AG20443 (cell line): ENCODE results near the gene PCGF3.

Source experiments
- DNase-seq: peaks from one replicate; pipeline ENCODE4 v3.0.0; 2012; ENCODE audit warnings: low spot score, mixed read lengths

PCGF3 gene

DNA sequence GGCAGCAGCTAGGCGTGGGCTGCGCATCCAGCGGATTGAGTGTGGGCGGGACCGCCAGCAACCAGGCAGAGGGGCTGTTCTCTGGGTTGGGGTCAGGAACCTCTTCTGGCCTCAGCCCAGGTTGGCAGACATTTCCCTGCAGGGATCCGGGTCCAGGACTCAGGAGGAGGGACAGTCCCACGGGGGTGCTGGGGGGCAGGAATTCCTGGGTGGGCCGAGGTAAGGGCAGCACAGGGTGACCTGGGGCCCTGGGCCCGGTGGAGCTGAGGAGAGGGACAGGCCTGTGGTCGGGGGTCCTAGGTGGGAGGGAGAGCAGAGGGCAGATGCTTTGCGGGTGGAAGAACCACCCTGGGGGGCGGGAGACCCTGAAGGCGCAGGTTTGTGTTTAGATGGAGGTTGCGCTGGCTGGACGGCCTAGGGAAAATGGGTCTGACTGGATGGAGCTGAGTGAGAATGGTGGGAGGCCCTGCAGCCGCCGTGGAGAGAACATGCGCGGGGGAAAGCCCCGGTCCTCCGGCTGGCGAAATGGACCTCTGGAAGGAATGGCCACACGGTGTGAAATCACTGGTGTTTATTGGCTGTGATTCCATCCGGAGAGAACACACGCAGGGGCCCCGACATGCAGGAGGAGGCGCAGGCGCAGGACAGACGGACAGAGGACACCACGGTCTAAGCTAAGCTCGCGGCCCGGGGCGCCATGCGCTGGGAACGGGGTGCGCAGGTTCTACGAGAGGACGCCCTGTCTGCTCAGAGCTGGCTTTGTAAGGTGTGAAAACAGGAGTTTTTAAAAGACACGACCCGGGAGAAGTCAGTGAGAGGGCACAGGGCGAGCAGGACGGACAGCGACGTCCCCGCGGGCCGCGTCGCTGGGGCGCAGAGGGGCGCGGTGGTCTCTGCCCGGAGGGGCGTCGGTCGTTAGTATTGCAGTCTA lies 79.0 kb downstream of the PCGF3 start:
- no peak for DNase-seq

DNA sequence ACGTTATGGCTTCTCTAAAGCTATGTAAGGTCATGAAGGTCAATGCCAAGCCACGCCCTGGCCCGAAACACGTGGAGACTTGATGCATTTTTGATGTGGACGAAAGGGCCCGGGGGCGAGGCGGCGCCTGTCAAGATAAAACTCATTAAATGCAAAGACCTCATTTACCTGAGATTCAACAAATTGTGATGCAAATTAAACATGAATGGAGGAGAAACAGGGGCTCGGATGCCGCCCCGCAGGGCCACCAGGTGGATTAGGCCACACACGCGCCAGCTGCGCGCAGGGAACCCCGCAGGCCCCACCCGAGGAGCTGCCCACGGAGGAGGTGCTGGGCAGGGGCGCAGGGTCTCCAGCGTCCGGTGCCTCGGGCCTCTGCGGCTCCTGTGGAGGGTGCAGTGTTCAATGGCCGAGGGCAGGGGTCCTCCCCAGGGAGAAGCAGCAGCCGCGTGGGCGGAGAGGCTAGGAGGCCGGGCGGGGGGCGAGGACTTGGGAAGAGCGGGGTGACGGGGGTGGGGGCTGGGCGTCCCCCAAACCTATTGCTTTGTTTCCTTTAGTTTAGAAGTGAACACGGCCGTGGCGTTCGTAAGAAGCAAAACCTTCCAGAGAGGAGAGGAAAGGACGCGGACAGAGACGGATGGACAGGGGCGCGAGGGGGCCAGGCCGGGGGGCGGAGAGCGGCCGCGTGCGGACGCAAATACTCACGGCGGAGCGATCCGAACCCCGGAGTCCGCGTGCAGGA lies 79.9 kb downstream of the PCGF3 start:
- DNase-seq: no peak

DNA sequence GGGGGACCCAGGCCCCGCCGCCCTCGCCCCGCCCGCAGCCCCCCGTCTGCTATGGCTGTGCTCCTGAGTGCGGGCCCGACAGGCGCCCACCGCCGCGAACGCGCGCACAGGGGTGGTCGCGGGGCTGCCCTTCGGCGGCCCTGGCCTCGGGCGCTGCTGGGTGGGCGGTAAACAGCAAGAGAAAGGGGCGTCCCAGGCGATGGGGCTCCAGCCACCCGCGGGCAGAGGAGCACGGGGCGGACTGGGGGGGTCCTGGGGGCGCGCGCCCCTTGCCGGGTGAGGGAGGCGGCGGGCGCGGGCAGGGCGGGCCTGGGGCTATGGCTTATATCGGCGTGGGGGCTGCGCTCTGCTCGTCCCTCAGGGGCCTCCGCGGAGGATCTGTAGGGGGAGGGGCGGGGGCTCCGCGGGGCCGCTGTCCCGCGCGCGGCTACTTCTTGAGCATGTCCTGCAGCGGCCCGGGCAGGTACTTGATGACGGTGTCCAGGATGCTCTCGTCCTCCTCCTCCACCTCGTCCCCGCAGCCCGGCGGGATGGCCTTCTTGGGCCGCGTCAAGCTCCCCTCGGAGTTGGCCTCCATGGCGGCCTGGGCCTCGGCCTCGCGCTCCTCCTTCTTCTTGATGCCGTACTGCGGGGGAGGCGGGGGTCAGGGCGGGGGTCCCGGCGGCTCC lies 80.6 kb downstream of the PCGF3 start:
- no peak for DNase-seq

DNA sequence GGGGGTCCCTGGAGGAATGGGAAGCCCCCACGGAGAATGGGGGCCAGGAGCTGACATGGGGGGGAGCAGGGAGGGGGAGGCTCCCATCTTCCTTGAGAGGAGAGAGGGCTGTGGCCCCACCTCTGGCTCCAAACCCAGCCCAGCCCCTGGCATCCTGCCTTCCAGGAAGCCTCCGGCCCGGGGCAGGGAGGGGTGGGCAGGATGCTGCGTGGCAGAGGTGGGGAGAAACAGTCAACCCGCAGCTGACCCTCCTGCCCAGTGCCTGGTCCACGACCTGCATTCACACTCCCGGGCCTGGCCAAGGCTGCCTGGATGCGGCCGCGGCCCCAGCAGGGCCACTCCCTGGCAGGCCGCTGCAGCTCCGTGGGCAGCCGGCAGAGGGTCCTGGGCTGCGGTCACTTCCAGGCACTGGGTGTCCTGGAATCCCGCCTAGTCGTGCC lies 81.2 kb downstream of the PCGF3 start:
- no peak for DNase-seq

DNA sequence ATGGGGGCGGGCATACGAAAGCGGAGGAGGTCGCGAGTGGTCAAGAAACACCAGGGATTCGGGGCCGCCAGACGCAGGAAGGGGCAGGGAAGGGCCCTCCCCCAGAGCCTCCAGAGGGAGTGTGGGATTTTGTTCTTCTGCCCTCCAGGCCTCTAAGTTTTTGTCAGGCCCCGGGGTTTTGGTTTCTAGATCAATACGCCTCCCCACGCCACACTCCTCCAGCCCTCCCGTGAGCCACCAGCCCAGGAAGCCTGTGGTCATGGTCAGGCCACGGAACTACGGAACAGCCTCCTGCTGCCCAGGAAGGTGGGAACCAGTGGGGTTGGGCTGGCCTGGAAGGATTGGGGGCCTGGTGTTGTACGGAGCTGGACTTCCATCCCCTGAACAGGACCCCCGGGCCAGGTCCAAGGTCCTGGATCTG lies 81.9 kb downstream of the PCGF3 start:
- no peak for DNase-seq

DNA sequence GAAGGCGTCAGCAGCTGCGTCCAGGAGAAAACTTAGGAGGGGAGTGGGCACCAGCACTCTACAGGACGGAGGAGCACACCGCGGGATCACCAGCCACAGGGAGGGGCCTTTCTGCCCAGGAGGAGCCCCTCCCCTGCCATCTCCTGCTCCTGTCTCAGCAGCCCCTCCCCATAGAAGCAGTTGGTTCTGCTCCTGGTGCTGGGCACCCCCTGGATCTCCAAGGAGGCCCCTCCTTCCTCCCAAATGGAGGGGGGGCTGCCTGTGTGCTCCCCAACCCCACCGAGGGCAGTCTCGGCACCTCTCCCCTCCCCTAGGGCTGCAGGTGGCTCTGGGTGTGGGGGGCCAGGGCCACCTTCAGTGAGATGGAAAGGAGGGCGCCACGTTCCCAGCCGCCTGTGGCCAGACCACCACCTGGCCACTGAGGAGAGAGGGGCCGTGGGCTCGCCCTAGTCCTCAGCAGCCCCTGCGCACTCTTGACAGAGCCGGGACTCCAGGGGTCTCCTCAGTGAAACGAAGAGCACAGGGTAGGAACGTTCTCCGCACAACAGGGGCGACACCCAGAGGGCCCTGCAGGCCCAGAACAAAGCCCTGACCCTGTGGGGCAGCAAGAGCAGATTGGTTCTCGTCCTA lies 82.5 kb downstream of the PCGF3 start:
- no peak for DNase-seq

DNA sequence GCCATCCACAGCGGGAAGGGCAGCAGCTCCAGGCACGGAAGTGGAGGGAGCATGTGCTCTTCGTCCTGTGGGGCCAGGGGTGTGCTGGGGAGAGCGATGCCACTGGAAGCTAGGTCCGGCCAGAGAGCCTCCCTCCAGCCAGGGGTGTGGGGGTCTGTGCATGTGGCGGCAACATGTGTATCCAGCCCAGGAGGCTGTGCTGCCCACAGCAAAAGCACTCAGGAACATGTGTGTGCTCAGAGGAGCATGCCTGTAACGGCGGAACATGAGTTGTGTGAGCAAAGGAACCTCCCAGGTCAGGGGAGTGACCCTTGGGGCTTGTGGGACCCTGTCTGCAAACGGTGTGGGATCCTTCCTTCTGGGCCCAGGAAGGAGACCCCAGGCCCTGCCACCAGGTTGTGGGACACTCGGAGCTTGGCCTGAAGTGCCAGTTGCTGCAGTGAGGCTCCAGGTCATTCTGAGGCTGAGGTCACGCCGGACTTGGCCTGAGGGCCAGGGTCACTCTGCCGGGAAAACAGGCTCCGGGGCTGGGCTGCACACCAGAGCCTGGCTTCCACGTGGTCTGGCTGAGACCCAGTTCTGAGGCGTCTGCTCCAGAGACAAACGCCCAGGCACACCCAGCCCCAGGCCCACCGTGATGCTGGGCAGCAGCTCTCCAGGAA lies 83.1 kb downstream of the PCGF3 start:
- no peak for DNase-seq

DNA sequence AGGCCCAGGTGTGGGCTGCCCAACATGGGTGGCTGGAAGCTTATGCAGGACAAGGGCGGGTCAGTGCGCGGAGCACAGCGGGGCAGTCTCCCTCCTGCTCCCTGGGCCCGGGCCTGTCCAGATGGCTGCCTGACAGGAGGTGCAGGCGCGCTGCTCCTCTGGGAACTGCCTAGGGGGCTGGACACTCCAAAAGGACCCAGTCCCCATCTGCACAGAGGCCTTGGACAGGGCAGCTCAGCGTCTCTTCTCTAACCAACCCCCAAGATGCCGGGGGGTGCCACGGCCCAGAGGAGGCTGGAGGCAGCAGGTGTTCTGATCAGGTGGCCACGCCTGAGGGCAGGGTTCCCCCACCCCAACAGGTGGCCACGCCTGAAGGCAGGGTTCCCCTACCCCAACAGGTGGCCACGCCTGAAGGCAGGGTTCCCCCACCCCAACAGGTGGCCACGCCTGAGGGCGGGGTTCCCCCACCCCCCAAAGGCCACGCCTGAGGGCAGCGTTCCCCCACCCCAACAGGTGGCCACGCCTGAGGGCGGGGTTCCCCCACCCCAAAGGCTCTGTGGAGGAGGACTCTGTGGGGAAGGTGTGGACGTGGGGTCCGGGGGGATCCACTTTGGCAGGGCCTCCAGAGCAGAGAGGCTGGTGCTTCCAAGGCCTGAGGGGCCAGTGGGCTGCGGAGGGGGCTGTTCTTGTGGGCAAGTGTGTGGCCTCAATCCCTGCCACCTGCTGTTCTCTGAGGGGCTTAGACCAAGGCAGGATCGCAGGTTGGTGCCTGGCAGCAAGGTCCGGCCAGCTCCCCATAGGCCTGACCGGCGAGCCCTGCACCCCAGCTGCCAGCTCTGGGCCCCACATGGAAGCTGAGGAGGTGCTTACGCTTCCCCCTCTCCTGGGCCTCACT lies 84.2 kb downstream of the PCGF3 start:
- no peak for DNase-seq

DNA sequence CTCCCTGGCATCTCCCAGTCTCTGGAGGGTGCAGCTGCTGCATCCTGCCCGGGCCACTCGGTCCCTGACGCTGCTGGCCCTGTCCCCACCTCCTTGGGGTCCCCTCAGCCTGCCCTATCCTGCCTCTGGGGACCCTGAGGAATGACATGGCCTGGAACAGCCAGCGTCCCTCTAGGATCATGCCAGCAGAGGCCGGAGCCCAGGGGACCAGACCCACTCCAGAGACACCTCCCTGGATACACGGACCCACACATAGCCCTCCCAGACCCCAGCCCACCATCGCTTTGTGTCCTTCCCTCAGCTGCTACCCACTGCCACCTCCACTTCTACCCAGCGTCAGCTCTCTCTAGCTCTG lies 84.8 kb downstream of the PCGF3 start:
- no peak for DNase-seq

DNA sequence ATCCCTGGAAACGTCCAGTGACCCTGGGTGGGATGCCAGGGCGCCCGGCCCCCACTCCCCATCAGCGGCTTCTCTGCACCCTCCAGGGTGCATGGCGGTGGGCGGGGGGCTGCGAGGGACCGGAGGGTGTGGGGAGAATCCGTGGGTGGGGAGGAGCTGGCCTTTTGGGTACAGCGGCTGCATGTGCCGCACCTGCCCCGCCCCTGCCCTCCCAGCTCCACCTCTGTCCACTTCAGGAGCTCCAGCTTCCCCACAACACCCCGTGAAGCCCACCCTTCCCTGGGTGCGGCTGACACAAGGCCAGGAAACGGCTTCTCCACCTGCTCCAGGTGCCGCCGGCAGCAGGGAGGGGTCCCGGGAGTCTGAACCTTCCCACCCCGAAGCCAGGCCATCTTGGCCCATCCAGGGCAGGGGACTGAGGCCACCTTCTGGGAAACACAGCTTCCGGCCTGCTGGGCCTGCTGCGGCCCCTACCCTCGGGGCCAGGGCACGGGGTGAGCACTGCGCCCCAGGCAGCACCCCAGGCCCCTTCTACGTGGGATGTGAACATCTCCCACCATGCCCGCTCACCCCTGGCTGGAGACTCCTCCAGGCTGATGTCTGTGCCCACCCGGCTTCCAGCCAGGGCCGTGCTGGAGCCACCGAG lies 85.7 kb downstream of the PCGF3 start:
- DNase-seq: no peak

DNA sequence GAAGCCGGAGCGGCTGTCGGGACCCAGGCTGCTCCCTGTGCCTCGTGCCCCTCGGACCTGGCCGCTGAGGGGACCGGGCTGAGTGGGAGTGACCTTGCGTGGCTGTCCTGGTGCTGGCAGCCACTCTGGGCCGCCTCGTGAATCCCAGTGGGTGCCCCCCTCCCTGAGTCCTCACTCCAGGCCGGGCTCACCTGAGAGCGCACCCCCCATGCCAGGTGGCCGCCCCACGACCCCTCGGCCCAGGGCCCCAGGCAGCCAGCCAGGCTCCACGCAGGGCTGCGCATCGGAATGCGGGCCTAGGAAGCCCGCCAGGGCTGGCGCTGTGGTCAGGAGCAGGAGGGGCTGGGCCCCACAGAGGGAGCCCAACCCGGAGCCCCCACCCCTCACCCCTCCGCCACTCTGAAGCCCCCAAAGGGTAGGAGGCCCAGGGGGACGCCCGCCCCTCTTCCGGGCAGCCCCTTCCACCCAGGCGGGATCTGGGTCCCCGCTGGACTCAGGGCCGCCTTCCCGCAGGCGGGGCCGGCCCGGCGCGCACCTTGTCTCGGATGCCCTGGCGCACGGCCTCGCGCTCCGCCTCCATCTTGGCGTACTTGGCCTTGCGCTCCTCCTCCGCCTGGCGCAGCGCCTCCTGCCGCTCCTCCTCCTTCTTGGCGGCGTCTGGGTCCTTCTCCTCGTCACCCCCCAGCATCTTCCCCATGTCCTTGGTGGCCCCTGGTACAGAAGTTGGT lies 86.4 kb downstream of the PCGF3 start:
- DNase-seq: no peak

DNA sequence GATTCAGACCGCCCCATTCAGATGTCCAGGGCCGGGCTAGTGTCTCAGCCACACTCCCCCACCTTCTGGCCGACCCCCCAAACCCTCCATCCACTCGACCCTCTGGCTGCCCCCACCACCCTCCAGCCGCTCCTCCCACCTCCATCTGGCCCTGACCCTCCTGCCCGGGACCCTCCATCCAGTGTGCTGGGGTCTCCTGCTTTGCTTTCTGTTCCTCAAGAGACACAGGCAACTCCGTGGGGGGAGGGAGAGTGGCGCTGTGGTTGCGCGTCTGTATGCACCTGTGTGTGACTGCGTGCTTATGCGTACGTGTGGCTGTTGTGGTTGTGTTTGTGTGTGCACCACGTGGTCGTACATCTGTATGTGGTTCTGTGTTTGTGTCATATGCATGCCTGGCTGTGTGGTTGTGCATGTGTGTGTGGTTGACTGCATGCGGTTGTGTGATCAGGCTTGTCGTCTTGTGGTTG lies 87.0 kb downstream of the PCGF3 start:
- DNase-seq: no peak

DNA sequence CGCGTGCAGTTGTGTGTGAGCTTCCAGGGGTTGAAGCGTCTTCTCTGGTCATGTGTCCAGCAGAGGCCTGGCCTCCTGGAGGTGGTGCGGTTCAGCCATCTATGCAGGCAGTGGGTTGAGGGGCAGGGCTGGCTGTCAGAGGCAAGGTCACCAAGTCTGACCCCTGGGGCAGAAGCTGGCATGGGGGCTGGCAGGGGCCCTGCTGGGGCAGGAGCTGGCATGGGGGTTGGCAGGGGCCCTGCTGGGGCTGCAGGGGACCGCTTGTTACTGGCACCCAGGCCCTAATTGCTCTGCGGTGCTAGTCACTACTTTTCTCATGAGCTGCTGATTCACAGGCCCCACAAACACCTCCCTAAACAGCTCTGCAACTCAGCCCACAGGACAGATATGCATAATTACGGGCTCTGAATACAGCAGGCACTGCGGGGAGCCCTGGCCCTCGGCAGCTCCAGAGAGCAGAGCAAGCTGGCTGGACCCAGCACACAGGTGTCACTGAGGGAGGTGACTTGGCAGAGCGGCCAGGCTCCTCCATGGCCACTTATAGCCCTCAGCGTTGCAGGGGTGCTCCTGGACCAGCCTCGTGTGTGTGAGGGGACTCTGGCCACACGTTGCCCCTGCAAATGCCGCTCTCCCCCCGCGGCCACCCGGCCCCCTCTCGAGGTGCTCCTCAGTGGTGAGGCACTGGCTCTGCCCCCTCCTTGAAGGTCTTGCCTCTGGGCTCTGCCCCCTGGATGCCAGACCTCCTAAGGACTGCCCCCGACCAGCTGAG lies 87.6 kb downstream of the PCGF3 start:
- DNase-seq: no peak

DNA sequence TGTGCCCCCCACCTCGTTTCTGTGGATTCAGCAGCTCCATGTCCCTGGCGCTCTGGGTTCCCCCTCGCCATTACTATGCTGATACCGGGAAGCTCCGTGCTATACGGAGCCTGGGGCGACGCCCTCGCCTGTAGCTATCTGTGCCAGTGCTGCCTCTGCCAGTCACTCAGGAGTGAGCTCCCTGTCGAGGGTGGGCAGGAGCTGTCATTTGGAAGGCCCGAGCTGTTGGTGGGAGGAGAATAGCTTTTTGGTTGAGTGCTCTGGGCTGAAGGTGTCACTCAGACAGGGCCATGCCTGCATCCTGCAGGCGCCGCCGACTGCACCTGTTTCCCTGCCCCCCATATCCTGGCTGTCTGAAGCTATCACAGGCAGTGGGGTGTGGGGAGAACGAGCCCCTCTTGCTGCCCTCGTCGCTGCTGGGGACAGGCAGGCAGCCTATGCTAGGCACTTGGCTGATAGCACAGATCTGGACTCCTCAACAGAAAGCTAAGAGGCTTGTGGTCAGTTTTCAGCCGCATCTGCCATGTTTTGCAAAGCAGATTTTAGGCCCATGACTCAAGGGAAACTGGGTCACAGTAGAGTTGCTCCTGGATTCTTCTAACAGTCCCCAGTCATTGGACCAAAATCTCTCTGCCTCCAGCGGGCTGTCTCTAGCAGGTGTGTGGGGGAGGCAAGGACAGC lies 88.4 kb downstream of the PCGF3 start:
- DNase-seq: no peak

DNA sequence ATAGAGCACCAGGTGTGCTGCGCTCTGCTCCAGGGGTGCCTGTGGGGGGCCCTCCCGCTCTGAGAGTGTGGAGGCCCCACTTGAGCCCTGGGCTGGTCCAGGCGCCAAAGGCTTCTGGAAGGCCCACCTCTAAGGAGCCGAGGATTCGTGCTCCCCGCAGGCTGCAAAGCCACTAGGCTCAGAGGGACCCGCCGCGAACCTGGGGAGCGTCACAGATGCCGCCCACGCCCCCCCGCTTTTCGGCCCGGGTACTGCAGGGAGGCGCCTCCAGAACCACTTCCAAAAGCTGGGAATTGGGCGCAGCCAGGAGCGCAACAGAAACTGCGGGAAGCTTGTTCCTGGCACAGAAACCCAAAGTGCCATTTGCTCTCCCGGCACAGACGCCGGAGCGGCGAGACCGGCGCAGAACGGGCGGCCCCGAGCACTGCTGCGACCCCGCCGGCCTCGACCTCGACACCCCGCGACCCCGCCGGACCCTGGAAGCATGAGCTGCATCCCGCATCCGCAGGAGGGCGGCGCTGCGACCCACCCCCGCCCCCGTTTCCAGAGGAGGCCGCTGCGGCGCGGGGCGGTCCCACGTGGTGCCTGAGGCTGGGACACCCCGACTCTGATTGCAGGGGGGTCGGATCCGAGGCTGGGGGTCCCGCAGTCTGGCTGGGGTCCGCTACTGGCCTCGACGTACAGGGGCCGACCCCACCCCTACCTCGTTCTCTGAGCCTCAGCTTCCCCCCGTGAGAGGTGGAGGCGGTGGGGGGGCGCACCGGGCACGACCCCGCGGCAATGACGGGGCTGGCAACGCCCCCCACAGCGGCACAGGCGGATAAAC lies 89.5 kb downstream of the PCGF3 start:
- DNase-seq: peak; percentile 37

DNA sequence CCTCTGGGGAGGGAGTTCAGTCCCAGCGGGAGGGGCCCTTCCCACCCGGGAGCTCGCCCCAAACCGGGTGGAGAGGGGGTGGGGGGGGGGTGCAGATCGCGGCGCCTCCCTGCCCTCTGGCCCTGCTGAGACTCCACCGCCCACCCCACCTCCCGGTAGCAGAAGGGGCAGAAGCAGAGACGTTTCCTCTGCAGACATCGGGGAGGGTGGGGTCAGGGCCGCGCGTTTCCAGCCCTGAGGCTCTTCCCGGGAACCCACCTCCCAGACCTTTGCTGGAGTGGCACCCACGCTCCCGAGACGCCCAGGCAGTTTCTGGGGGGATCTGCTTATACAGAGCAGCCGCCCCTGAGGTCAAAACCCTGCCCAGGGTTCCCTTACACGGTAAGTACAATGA lies 90.1 kb downstream of the PCGF3 start:
- DNase-seq: no peak

DNA sequence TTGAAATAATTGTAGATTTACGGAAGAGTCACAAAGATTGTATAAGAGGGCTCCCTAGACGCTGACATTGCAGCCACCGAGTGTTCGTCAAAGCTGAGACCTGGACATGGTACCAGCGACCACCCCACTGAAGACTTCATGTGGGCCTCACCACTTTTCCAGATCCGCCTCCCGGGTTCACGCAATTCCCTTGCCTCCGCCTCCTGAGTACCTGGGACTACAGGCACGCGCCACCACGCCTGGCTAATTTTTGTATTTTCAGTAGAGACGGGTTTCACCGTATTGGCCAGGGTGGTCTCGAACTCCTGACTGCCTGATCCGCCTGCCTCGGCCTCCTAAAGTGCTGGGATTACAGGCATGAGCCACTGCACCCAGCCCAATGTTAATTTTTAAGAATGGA lies 90.6 kb downstream of the PCGF3 start:
- DNase-seq: no peak
